ENCODE results near the gene MUC6. TPM values are rescaled to one million over a fixed set of nuclear protein-coding genes. Genes with fewer than 3 reads are reported as not detected.

The MUC6 gene, protein sequence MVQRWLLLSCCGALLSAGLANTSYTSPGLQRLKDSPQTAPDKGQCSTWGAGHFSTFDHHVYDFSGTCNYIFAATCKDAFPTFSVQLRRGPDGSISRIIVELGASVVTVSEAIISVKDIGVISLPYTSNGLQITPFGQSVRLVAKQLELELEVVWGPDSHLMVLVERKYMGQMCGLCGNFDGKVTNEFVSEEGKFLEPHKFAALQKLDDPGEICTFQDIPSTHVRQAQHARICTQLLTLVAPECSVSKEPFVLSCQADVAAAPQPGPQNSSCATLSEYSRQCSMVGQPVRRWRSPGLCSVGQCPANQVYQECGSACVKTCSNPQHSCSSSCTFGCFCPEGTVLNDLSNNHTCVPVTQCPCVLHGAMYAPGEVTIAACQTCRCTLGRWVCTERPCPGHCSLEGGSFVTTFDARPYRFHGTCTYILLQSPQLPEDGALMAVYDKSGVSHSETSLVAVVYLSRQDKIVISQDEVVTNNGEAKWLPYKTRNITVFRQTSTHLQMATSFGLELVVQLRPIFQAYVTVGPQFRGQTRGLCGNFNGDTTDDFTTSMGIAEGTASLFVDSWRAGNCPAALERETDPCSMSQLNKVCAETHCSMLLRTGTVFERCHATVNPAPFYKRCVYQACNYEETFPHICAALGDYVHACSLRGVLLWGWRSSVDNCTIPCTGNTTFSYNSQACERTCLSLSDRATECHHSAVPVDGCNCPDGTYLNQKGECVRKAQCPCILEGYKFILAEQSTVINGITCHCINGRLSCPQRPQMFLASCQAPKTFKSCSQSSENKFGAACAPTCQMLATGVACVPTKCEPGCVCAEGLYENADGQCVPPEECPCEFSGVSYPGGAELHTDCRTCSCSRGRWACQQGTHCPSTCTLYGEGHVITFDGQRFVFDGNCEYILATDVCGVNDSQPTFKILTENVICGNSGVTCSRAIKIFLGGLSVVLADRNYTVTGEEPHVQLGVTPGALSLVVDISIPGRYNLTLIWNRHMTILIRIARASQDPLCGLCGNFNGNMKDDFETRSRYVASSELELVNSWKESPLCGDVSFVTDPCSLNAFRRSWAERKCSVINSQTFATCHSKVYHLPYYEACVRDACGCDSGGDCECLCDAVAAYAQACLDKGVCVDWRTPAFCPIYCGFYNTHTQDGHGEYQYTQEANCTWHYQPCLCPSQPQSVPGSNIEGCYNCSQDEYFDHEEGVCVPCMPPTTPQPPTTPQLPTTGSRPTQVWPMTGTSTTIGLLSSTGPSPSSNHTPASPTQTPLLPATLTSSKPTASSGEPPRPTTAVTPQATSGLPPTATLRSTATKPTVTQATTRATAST (N-terminal part only)
- 10 to 100 TPM in 3 of 4 donors, under 1 TPM in 1; 0.66 to 38.7 (median 16.8) TPM for polyA plus RNA-seq (ENCODE audit: insufficient read length in 4 of 4)

- no peak for DNase-seq (ENCODE audit: low read depth in 4 of 4, low spot score in 3 of 4)
Observed at GRCh38 chr11:1036303-1036923, at the start of gene MUC6. MUC6 (minus strand) TSS chr11:1036718; CDS start chr11:1036655, 63 bp downstream.

- no peak for DNase-seq (ENCODE audit: low read depth in 4 of 4, low spot score in 3 of 4)
Observed at GRCh38 chr11:1085440-1086170, 49.1 kb upstream of the MUC6 start.

GRCh38 chr11:1084561-1085439 is 48.3 kb upstream of the MUC6 start:
- DNase-seq (ENCODE audit: low read depth in 4 of 4, low spot score in 3 of 4) = no peak

DNA sequence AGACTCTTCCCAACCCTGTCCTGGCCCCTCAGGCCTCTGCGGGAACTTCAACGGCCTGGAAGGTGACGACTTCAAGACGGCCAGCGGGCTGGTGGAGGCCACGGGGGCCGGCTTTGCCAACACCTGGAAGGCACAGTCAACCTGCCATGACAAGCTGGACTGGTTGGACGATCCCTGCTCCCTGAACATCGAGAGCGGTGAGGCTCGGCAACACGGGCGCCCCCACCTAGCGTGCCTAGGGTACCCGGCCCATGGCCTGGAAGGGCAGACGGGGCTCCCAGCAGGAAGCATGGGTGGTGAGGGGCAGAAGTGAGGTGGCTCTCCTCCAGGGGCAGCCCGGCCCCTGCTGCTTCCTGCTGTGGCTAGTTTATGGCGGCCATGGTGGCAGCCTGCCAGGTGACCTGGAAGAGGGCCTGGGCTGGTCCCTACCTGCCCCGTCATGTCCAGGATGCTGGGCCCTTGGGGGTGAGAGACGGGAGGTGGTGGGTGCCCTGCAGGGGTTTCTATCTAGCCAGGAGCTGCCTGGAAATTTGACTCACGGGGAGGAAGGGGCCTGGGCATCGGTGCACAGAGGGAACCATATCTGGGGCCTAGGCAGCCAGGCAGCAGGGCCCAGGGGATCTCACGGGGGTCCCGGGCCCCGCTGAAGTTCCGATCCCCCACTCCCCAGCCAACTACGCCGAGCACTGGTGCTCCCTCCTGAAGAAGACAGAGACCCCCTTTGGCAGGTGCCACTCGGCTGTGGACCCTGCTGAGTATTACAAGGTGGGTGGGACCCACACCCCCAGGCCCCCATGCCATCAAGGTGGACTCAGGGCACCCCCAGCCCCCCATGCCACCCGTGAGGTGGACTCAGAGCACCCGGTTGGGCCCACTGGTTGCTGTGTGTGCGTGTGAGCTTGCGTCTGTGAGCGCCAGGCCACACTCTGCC is 47.4 kb upstream of the MUC6 start:
- no peak for DNase-seq (ENCODE audit: low read depth in 4 of 4, low spot score in 3 of 4)

GRCh38 chr11:1082728-1083620 is 46.5 kb upstream of the MUC6 start:
- DNase-seq (ENCODE audit: low read depth in 4 of 4, low spot score in 3 of 4) = no peak

GRCh38 chr11:1082346-1082727 is 45.8 kb upstream of the MUC6 start:
- DNase-seq (ENCODE audit: low read depth in 4 of 4, low spot score in 3 of 4) = no peak

DNA sequence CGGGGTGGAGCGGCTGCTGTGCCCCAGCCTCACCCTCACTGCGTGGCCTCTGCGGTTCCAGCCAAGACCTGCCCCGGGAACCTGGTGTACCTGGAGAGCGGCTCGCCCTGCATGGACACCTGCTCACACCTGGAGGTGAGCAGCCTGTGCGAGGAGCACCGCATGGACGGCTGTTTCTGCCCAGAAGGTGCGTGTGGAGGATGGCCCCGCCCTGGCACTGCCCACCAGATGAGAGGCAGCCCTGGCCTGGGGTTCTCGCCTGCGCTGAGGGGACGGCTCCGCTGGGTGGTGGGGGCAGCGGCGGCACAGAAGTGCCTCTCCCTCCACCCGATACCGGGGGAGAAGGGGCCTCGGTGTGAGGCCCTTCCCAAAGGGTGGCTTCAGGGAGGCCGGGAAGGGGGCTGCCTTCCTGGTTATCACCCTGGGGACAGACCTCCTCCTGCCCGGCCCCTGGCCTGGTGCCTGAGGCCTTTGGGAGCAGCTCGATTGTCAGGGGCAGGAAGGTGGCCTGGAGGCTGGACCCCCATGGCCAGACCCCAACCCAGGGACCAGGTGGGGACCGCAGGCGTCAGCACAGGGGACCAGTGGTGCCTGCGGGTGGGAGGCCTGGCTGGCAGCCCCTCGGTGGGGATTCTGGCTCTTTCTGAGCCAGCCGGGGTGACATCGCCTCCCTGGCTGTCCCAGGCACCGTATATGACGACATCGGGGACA is 45.2 kb upstream of the MUC6 start:
- no peak for DNase-seq (ENCODE audit: low read depth in 4 of 4, low spot score in 3 of 4)

GRCh38 chr11:1078191-1078601 is 41.7 kb upstream of the MUC6 start:
- DNase-seq (ENCODE audit: low read depth in 4 of 4, low spot score in 3 of 4) = no peak

GRCh38 chr11:1077417-1078119 is 41.0 kb upstream of the MUC6 start:
- no peak for DNase-seq (ENCODE audit: low read depth in 4 of 4, low spot score in 3 of 4)

DNA sequence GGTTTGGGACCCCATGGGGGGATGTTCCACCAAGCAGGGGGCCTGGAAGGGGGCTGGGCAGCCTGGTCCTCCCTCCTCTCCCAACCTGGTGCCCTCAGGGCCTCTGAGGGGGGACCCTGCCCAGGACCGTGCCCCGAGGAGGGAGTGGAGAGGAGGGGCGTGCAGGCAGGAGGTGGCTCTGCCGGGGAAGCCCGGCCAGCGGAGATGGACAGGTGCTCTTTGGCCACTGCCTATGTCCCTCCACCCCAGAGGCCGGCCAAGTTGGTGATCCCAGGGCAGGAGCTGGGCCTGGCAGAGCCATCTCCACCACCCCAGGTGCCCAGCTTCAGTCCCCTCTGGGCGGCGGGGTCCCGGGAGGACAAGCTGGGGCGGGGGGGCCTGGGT is 40.5 kb upstream of the MUC6 start:
- DNase-seq (ENCODE audit: low read depth in 4 of 4, low spot score in 3 of 4) = no peak

GRCh38 chr11:1076061-1076665 is 39.6 kb upstream of the MUC6 start:
- DNase-seq (ENCODE audit: low read depth in 4 of 4, low spot score in 3 of 4) = no peak

DNA sequence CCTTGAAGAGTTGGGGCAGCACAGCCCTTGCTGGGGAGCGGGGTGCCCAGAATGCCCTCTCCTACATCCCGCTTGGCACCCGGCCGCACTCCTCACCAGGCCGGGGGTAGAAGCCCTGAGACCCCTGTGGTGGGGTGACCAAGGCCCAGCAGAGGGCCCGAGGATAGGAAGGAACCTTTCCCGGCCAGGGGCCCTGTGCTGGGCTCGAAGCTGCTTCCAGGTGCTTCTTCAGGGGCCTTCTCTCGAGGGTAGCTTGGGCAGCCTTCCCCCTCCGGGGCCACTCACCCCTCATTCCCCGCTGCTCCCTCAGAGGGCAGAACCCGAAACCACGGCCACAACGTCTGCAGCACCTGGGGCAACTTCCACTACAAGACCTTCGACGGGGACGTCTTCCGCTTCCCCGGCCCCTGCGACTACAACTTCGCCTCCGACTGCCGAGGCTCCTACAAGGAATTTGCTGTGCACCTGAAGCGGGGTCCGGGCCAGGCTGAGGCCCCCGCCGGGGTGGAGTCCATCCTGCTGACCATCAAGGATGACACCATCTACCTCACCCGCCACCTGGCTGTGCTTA is 38.9 kb upstream of the MUC6 start:
- DNase-seq (ENCODE audit: low read depth in 4 of 4, low spot score in 3 of 4) = no peak

DNA sequence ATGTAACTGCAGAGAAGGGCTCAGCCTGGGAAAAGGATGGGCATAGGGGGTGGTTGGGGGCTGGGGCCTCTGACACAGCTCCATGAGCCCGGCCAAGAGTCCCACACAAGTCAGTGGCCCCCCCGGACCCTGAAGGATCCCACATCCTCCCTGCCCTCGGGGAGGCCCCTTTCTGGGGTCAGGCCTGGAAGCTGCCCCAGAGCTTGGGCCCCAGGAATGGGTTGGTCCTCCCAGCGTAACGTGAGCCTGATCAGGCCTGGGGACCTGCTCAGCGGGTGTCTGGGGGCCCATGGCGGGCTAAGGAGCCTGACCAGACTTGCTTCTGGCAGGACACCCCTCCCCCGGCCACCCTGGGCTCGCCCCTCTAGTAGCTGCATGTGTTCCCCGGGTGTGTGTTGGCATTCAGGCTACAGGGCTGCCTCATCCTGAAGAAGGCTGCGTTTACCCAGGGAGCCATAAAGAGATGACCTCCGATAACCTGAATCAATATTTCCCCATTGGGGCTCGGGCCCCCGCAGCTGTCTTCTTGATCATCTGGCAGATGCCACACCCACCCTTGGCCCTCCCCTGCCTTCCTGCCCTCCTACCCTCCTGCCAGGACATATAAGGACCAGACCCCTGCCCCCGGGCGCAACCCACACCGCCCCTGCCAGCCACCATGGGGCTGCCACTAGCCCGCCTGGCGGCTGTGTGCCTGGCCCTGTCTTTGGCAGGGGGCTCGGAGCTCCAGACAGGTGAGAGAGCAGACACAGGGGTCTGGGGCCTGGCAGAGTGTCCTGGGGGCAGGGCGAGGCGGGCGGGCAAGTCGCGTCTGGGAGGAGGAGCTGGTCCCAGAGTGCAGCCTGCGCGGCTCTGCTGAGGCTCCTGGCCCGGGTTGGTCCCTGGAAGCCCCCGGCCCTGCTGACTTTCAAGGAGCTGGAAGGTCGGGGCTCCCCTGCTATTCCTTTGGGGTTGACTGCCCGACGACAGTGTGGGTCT is 38.0 kb upstream of the MUC6 start, which contains the start of gene MUC2:
Gene MUC2, plus strand, starts transcription at position 631 of the 978 bp plus-strand sequence.
- DNase-seq (ENCODE audit: low read depth in 4 of 4, low spot score in 3 of 4) = no peak
